HepG2 (cell line): ENCODE data around the gene UBE2D4.

Source experiments
- NBN ChIP-seq: fragments of 450-650 bp; conservative IDR thresholded peaks from 2 replicates; pipeline ENCODE4 v1.6.1; 2017
- ZNF17 ChIP-seq: sonication (generic); formaldehyde crosslinking; IDR thresholded peaks from 2 replicates; pipeline ENCODE4 v1.5.0; 2020; ENCODE audit warnings: mild to moderate bottlenecking, missing genetic modification reagents
- ZNF264 ChIP-seq: sonication (generic); formaldehyde crosslinking; IDR thresholded peaks from 2 replicates; pipeline ENCODE4 v1.4.0; 2020; ENCODE audit warnings: missing genetic modification reagents
- ZNF577 ChIP-seq: sonication (generic); formaldehyde crosslinking; IDR thresholded peaks from 2 replicates; pipeline ENCODE4 v1.4.0; 2020; ENCODE audit warnings: mild to moderate bottlenecking, low read depth, missing genetic modification reagents, borderline replicate concordance
- TF ChIP-seq, protein P1 (sequence below): sonication (generic); formaldehyde crosslinking; IDR thresholded peaks from 2 replicates; pipeline ENCODE4 v1.5.0; 2020; ENCODE audit warnings: mild to moderate bottlenecking, missing genetic modification reagents, moderate library complexity

DNA sequence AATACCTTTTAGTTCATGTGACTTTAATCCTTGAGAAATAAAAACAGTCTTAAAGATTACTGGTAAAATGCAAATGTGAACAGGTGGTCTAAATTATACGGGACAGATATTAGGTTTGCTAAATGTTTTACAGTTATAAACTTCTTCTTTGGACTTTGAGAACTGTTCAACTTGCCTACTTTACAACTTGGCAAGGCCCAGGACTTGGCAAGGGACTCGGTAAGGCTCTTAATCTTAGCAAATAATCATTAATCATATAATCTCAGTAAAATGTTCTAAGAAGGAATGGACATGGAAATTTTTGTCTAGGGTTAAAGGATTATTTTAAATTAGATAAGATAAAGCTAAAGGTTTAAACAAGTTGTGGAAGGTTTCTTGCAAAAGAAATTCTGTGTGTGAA is 4.8 kb upstream of the UBE2D4 start:
- TF ChIP-seq ZNF264 (CRISPR knock-in tag) (no peak), NBN (no peak), ZNF17 (no peak), ZNF577 (CRISPR knock-in tag) (no peak)
- TF ChIP-seq, protein P1, sequence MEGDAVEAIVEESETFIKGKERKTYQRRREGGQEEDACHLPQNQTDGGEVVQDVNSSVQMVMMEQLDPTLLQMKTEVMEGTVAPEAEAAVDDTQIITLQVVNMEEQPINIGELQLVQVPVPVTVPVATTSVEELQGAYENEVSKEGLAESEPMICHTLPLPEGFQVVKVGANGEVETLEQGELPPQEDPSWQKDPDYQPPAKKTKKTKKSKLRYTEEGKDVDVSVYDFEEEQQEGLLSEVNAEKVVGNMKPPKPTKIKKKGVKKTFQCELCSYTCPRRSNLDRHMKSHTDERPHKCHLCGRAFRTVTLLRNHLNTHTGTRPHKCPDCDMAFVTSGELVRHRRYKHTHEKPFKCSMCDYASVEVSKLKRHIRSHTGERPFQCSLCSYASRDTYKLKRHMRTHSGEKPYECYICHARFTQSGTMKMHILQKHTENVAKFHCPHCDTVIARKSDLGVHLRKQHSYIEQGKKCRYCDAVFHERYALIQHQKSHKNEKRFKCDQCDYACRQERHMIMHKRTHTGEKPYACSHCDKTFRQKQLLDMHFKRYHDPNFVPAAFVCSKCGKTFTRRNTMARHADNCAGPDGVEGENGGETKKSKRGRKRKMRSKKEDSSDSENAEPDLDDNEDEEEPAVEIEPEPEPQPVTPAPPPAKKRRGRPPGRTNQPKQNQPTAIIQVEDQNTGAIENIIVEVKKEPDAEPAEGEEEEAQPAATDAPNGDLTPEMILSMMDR (CRISPR knock-in tag), result no peak
